ENCODE data around the gene GEMIN5. TPM values are rescaled to one million over a fixed set of nuclear protein-coding genes. Genes with fewer than 3 reads are reported as not detected.

The GEMIN5 gene
- total RNA-seq, 2 experiments from 2014 or later = 2.7 to 3.7 TPM

DNA sequence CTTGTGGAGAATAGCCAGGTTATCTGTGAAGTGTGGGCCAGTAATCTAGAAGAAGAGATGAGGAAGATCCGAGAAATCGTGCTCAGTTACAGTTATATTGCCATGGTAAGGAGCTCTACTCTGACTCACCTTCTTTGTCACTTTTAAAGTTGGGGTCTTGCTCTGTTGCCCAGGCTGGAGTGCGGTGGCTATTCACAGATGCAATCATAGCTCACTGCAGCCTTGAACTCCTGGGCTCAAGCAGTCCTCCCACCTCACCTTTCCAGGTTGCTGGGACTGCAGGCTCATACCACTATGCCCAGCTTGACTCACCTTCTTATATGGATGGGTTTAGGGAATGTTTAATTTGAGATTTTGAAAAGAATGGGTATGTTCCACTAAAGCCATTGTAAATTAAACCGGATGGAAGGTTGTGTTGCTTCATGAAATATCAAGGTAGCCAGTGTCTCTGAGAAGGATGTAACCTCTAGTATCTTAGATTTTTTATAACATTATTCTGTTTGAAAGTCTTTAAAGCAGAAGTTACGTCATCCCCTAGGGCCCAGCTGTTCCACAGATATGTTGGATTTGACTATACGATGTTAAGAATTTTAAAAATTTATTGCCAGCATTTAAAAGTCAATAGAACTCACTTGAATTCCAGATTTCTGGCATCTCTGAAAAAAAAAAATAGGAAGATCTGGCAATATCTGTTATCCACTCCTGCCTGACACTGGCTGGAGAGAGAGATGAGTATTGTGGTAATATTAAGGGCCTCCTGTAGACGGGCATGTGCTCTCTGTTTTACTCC, 74.5 kb downstream of the GEMIN5 start:
- H3K4me3 ChIP-seq (ENCODE audit: low read length) = no peak overlapping the region
- CTCF ChIA-PET = no interaction called here
- peak overlapping the region; percentile 98 for H3K27ac Mint-ChIP-seq
- no peak for DNase-seq
- H3K27me3 Mint-ChIP-seq = no peaks in the 10 kb centered on the region
- peaks cover 83% of the 10 kb centered on the region for H3K36me3 Mint-ChIP-seq (ENCODE audit: low read depth)
- no peak for ATAC-seq (ENCODE audit: poor library complexity)
- H3K4me1 ChIP-seq (ENCODE audit: insufficient read depth, low read length) = peaks cover 24% of the 10 kb centered on the region
- H3K36me3 ChIP-seq (ENCODE audit: insufficient read depth, low read length) = peaks cover 45% of the 10 kb centered on the region
- peaks cover 64% of the 10 kb centered on the region for H3K4me1 Mint-ChIP-seq (ENCODE audit: low read depth)
- H3K27ac ChIP-seq (ENCODE audit: low read depth in 1 of 2, low read length in 2 of 2) = no peak overlapping the region
- no peak for TF ChIP-seq CTCF (IDR thresholded peaks at IDR 0.05)
- peak overlapping the region; percentile 25 for H3K4me3 Mint-ChIP-seq
- intact Hi-C loops (cut with DNase I, micrococcal nuclease) = loop anchor here in 1 of 2 experiments (5.0 kb wide), 2 partner anchors 181 to 826 kb away; partner anchors contain the start of genes FAM114A2 and MFAP3
- H3K27me3 ChIP-seq (ENCODE audit: control insufficient read depth in 1 of 2, insufficient read depth in 2 of 2, low read length in 2 of 2) = no peaks in the 10 kb centered on the region
- no peaks in the 10 kb centered on the region for H3K9me3 Mint-ChIP-seq
- POLR2A ChIA-PET = no interaction called here
- H3K9me3 ChIP-seq (ENCODE audit: control insufficient read depth in 1 of 2, insufficient read depth in 1 of 2, low read length in 2 of 2) = no peaks in the 10 kb centered on the region

DNA sequence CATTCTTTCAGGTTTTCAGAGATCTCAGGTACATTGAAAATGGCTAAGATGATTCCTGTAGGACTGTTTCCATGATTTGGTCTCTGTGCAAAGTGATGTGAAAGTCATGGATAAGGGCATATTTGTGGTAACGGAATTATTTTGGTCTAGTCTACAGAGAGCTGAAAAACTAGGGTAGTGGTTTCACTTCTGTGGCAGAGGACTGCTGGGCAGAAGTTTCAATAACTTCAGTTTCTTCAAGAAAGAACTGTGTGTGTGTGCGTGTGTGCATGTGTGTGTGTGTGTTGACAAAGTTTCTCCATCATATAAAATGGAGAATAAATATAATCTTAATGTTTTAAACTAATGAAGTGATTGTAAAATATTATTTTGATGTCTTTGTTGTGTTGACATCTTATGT, 75.2 kb downstream of the GEMIN5 start:
- H3K36me3 ChIP-seq (ENCODE audit: insufficient read depth, low read length) = peaks cover 41% of the 10 kb centered on the region
- no peak for TF ChIP-seq CTCF (IDR thresholded peaks at IDR 0.05)
- H3K27me3 ChIP-seq (ENCODE audit: control insufficient read depth in 1 of 2, insufficient read depth in 2 of 2, low read length in 2 of 2) = no peaks in the 10 kb centered on the region
- peaks cover 62% of the 10 kb centered on the region for H3K4me1 Mint-ChIP-seq (ENCODE audit: low read depth)
- no peaks in the 10 kb centered on the region for H3K9me3 ChIP-seq (ENCODE audit: control insufficient read depth in 1 of 2, insufficient read depth in 1 of 2, low read length in 2 of 2)
- intact Hi-C loops (cut with DNase I, micrococcal nuclease) = loop anchor here in 1 of 2 experiments (5.0 kb wide), 2 partner anchors 180 to 825 kb away; partner anchors contain the start of genes FAM114A2 and MFAP3
- peaks cover 24% of the 10 kb centered on the region for H3K4me1 ChIP-seq (ENCODE audit: insufficient read depth, low read length)
- DNase-seq (no peak), ATAC-seq (ENCODE audit: poor library complexity) (no peak)
- H3K27ac ChIP-seq (ENCODE audit: low read depth in 1 of 2, low read length in 2 of 2) = no peak overlapping the region
- H3K4me3 Mint-ChIP-seq = peak overlapping the region; percentile 60
- H3K9me3 Mint-ChIP-seq = no peaks in the 10 kb centered on the region
- H3K36me3 Mint-ChIP-seq (ENCODE audit: low read depth) = peaks cover 83% of the 10 kb centered on the region
- H3K27ac Mint-ChIP-seq = peak overlapping the region; percentile 98
- no peaks in the 10 kb centered on the region for H3K27me3 Mint-ChIP-seq
- POLR2A ChIA-PET = no interaction called here
- no peak overlapping the region for H3K4me3 ChIP-seq (ENCODE audit: low read length)
- CTCF ChIA-PET = no interaction called here

GRCh38 chr5:154861946-154862345, 76.1 kb downstream of the GEMIN5 start:
- Mint-ChIP-seq H3K9me3 (no peaks in the 10 kb centered on the region), H3K4me3 (peak overlapping the region; percentile 66), H3K36me3 (ENCODE audit: low read depth) (peaks cover 77% of the 10 kb centered on the region), H3K4me1 (ENCODE audit: low read depth) (peaks cover 66% of the 10 kb centered on the region), H3K27ac (peak overlapping the region; percentile 98), H3K27me3 (no peaks in the 10 kb centered on the region)
- TF ChIP-seq CTCF (IDR thresholded peaks at IDR 0.05) = no peak
- Histone ChIP-seq H3K4me1 (ENCODE audit: insufficient read depth, low read length) (peaks cover 29% of the 10 kb centered on the region), H3K27me3 (ENCODE audit: control insufficient read depth in 1 of 2, insufficient read depth in 2 of 2, low read length in 2 of 2) (no peaks in the 10 kb centered on the region), H3K9me3 (ENCODE audit: control insufficient read depth in 1 of 2, insufficient read depth in 1 of 2, low read length in 2 of 2) (no peaks in the 10 kb centered on the region), H3K4me3 (ENCODE audit: low read length) (no peak overlapping the region), H3K36me3 (ENCODE audit: insufficient read depth, low read length) (peaks cover 35% of the 10 kb centered on the region), H3K27ac (ENCODE audit: low read depth in 1 of 2, low read length in 2 of 2) (no peak overlapping the region)
- DNase-seq (no peak), ATAC-seq (ENCODE audit: poor library complexity) (no peak)
- intact Hi-C loops (cut with DNase I, micrococcal nuclease) = loop anchor here in 1 of 2 experiments (5.0 kb wide), 2 partner anchors 180 to 825 kb away; partner anchors contain the start of genes FAM114A2 and MFAP3
- CTCF ChIA-PET = no interaction called here
- POLR2A ChIA-PET = no interaction called here

Measured in CD4-positive, alpha-beta T cell (primary cell).